Mononuclear cell (primary cell): ENCODE measurements around the gene VPS8. TPM values are rescaled to one million over a fixed set of nuclear protein-coding genes. Genes with fewer than 3 reads are reported as not detected.

Experiments used
- H3K27me3 ChIP-seq: 2 replicates; pipeline ENCODE4 v1.6.0; 2011; ENCODE audit warnings: low read length, control low read depth; ENCODE audit not compliant: insufficient read depth
- H3K4me1 ChIP-seq: 2 replicates; pipeline ENCODE4 v1.5.1; 2011; ENCODE audit warnings: mild to moderate bottlenecking, low read length, control low read depth; ENCODE audit not compliant: insufficient read depth
- H3K4me3 ChIP-seq: 2 replicates; pipeline ENCODE4 v1.5.1; 2011; ENCODE audit warnings: mild to moderate bottlenecking, low read length, moderate library complexity
- H3K9me3 ChIP-seq: 2 replicates; pipeline ENCODE4 v1.5.1; 2011; ENCODE audit warnings: low read depth, mild to moderate bottlenecking, control low read depth, low read length
- total RNA-seq: library from RNA; depleted of rRNA; stranded (reverse); fragments of >200 nt; gene quantifications from one replicate; pipeline ENCODE4 v1.2.3, GENCODE V29; 2012

Gene VPS8
- total RNA-seq: 93.7 TPM

- peaks cover 36% of the 10 kb centered on the region for H3K4me1 ChIP-seq
- H3K27me3 ChIP-seq: no peaks in the 10 kb centered on the region
- no peaks in the 10 kb centered on the region for H3K9me3 ChIP-seq
- H3K4me3 ChIP-seq: peak within 1 kb of the TSS; percentile 87
Observed at GRCh38 chr3:184811999-184812661, at the start of gene VPS8. VPS8 (plus strand) TSS chr3:184812166; CDS start chr3:184824633, 12,467 bp downstream.

DNA sequence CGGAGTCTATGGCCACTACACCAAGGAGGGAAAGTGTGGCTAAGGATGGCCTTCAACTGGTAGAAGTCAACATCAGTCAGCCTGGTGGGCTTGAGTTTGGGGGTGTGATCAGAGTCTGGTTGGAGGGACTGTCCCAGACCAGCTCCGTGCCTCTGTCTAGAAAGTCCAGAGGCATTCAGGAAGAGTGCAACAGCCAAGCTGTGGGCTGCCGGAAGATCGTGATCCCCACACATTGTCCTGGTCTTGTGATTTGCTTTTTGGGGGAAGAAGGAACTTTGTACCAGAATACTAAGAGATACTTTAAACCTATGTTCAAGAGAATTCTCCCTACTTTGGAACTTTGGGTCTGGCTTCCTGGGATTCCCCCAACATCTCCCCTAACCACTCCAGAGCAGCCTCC is 47.8 kb upstream of the VPS8 start:
- no peak overlapping the region for H3K4me3 ChIP-seq
- H3K9me3 ChIP-seq: no peaks in the 10 kb centered on the region
- H3K4me1 ChIP-seq: peaks cover 30% of the 10 kb centered on the region
- no peaks in the 10 kb centered on the region for H3K27me3 ChIP-seq

GRCh38 chr3:184765047-184765729 is 46.8 kb upstream of the VPS8 start:
- no peaks in the 10 kb centered on the region for H3K9me3 ChIP-seq
- H3K4me1 ChIP-seq: peaks cover 30% of the 10 kb centered on the region
- no peaks in the 10 kb centered on the region for H3K27me3 ChIP-seq
- no peak overlapping the region for H3K4me3 ChIP-seq

DNA sequence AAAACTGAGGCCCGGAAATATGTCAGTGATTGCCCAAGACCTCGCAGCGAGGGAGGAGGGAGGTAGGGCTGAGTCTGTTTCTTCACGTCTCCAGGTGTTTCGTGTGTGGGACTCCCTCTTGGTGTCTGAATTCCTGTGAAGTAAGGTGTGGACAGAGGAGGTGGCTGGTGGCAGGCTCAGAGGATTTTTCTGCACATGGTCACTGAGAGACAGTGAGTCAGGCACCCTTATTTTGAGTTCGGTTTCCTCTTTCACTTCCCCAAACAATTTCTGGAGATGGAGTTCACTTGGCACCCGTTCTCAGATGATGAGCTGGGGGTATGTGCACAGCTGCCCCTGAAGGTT is 46.3 kb upstream of the VPS8 start:
- Histone ChIP-seq H3K27me3 (no peaks in the 10 kb centered on the region), H3K4me3 (no peak overlapping the region), H3K9me3 (no peaks in the 10 kb centered on the region), H3K4me1 (peaks cover 30% of the 10 kb centered on the region)

- Histone ChIP-seq H3K9me3 (no peaks in the 10 kb centered on the region), H3K4me3 (no peak overlapping the region), H3K4me1 (peaks cover 30% of the 10 kb centered on the region), H3K27me3 (no peaks in the 10 kb centered on the region)
Observed at GRCh38 chr3:184766555-184767261, 45.3 kb upstream of the VPS8 start.

GRCh38 chr3:184767377-184767776 is 44.6 kb upstream of the VPS8 start:
- Histone ChIP-seq H3K27me3 (no peaks in the 10 kb centered on the region), H3K4me1 (peaks cover 30% of the 10 kb centered on the region), H3K4me3 (no peak overlapping the region), H3K9me3 (no peaks in the 10 kb centered on the region)

DNA sequence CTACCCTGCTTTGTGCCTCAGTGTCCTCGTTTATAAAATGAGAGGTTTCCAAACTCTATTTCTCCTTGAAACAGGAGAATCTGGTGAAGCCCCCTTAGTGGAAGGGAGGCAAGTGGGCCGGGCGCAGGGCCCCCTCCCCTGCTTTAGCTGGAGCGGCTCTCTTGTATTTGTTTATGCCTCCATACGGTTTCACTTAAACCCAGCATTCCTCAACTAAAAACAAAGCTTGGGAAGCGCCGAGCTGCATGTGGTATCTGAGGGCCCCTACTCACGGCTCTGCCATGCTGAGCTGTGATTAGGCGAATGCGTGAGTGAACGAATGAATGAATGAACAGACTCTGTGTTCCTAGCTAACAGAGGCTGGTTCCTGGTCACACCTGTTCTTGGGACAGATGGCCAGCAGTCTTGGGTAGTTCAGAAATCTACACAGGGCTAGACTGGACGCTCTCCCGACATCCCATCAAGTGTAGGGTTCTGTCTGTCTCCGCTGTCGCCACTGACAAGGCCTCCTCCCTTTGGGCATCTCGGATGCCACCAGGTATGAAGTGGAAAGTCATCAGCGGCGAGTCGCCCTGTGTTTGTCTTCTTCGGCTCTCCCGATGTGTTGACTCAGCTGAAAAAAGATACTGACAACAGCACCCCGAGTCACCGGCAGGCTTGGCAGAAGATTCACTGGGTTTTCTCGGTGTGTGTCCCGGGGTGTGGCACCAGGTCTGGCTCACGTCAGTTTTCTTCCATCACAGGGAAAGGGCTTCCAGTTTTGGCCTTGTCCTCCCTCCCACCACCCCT is 42.4 kb upstream of the VPS8 start:
- no peaks in the 10 kb centered on the region for H3K27me3 ChIP-seq
- no peak overlapping the region for H3K4me3 ChIP-seq
- H3K9me3 ChIP-seq: no peaks in the 10 kb centered on the region
- peaks cover 30% of the 10 kb centered on the region for H3K4me1 ChIP-seq

- peaks cover 22% of the 10 kb centered on the region for H3K4me1 ChIP-seq
- no peaks in the 10 kb centered on the region for H3K9me3 ChIP-seq
- H3K4me3 ChIP-seq: no peak overlapping the region
- H3K27me3 ChIP-seq: no peaks in the 10 kb centered on the region
Observed at GRCh38 chr3:184770541-184770940, 41.4 kb upstream of the VPS8 start.

GRCh38 chr3:184771301-184772127 is 40.5 kb upstream of the VPS8 start:
- H3K4me1 ChIP-seq: peaks cover 12% of the 10 kb centered on the region

GRCh38 chr3:184772667-184773272 is 39.2 kb upstream of the VPS8 start:
- no peaks in the 10 kb centered on the region for H3K27me3 ChIP-seq
- no peak overlapping the region for H3K4me3 ChIP-seq
- peaks cover 7% of the 10 kb centered on the region for H3K4me1 ChIP-seq
- H3K9me3 ChIP-seq: no peaks in the 10 kb centered on the region

More at GRCh38 chr3:184771301-184772127, 40.5 kb upstream of the VPS8 start:
- H3K9me3 ChIP-seq: no peaks in the 10 kb centered on the region
- H3K4me3 ChIP-seq: no peak overlapping the region
- H3K27me3 ChIP-seq: no peaks in the 10 kb centered on the region

DNA sequence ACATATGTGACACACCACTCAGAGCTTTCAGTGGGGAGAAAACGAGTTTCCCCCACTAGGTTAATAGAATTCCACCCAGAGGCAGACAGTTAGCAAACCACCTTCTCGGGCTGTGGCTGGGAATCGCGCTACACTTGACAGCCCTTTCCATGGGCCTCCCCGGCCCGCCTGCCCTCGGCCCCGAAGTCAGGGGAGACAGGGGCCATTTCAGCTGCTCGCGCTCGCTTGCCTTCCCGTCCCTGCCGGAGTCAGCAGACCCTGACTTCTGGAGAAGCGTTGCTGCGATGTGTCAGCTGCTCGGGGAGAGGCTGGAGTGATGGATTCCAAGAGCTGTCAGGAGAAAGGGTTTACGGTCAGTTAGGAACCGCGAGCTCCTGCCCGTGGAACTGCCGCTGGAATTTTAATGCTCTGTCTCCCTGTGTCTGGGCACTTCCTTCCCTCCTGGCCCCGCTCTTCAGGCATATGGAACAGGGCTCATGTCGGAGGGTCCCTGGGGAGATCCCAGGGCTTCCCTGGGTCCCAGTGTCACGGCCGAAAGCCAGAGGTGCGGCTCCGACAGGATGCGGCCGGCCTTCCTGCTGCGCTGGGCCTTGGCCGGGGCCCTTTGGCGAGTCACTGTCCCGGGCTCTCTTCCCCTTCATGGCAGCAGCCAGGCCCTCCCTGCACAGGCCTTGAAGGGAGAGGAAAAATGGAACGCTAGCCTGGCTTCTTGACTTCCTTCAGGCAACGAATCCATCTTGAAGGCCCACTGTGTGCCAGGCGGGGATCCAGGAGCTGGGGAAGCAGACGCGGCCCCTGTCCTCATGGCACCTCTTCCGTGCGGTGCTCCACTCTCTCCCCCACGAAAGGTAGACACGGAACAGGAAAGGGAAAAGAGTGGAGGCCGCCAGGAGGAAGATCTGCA is 38.4 kb upstream of the VPS8 start:
- Histone ChIP-seq H3K27me3 (no peaks in the 10 kb centered on the region), H3K4me3 (no peak overlapping the region)

GRCh38 chr3:184776916-184777315 is 35.0 kb upstream of the VPS8 start:
- no peaks in the 10 kb centered on the region for H3K4me1 ChIP-seq
- no peaks in the 10 kb centered on the region for H3K27me3 ChIP-seq

More for the DNA sequence above, 38.4 kb upstream of the VPS8 start:
- no peaks in the 10 kb centered on the region for H3K9me3 ChIP-seq
- no peaks in the 10 kb centered on the region for H3K4me1 ChIP-seq

More at GRCh38 chr3:184776916-184777315, 35.0 kb upstream of the VPS8 start:
- Histone ChIP-seq H3K9me3 (no peaks in the 10 kb centered on the region), H3K4me3 (no peak overlapping the region)
